ACC112 (cell line): ENCODE data around the gene TYW5.
"Not testable (repeated sequence)": the region's sequence is repeated elsewhere in the genome, so short reads cannot be mapped to it uniquely, and the experiment has no call there.

Experiments
- H2AFZ ChIP-seq: fragments of 200-600 bp; sonication (generic); one replicate; pipeline ENCODE4 v1.6.0; 2017; ENCODE audit warnings: antibody characterized with exemption, low read length; ENCODE audit not compliant: unreplicated experiment
- H3K27ac ChIP-seq: fragments of 200-600 bp; sonication (generic); 2 replicates; pipeline ENCODE4 v1.5.1; 2014; ENCODE audit warnings: low read depth, mild to moderate bottlenecking, antibody characterized with exemption, low read length, moderate library complexity
- H3K27me3 ChIP-seq: fragments of 200-600 bp; sonication (generic); 2 replicates; pipeline ENCODE4 v1.6.1; 2014; ENCODE audit warnings: mild to moderate bottlenecking, antibody characterized with exemption, low read length, moderate library complexity, mixed read lengths; ENCODE audit not compliant: insufficient read depth
- H3K36me3 ChIP-seq: fragments of 200-600 bp; sonication (generic); 2 replicates; pipeline ENCODE4 v1.6.1; 2016; ENCODE audit warnings: mild to moderate bottlenecking, antibody characterized with exemption, low read length, moderate library complexity, mixed read lengths; ENCODE audit not compliant: insufficient read depth
- H3K4me1 ChIP-seq: fragments of 200-600 bp; sonication (generic); one replicate; pipeline ENCODE4 v1.6.1; 2016; ENCODE audit warnings: low read length, mixed read lengths; ENCODE audit not compliant: insufficient read depth, unreplicated experiment, control insufficient read depth
- H3K4me3 ChIP-seq: fragments of 200-600 bp; sonication (generic); 2 replicates; pipeline ENCODE4 v1.5.1; 2014; ENCODE audit warnings: mild to moderate bottlenecking, low read depth, low read length
- H3K79me2 ChIP-seq: fragments of 200-600 bp; sonication (generic); one replicate; pipeline ENCODE4 v1.6.0; 2016; ENCODE audit warnings: low read length; ENCODE audit not compliant: control insufficient read depth, unreplicated experiment, insufficient read depth

TYW5 gene

GRCh38 chr2:199923924-199924323 lies 31.4 kb downstream of the TYW5 start:
- Histone ChIP-seq H3K79me2 (peaks cover 61% of the 10 kb centered on the region), H3K27ac (no peak overlapping the region), H2AFZ (no peak overlapping the region), H3K4me3 (no peak overlapping the region), H3K4me1 (peaks cover 15% of the 10 kb centered on the region), H3K27me3 (no peaks in the 10 kb centered on the region), H3K36me3 (peaks cover 18% of the 10 kb centered on the region)

GRCh38 chr2:199922856-199923255 lies 32.4 kb downstream of the TYW5 start:
- H3K36me3 ChIP-seq: peaks cover 21% of the 10 kb centered on the region
- no peak overlapping the region for H3K27ac ChIP-seq
- H3K27me3 ChIP-seq: no peaks in the 10 kb centered on the region
- no peak overlapping the region for H3K4me3 ChIP-seq
- peaks cover 15% of the 10 kb centered on the region for H3K4me1 ChIP-seq
- no peak overlapping the region for H2AFZ ChIP-seq
- H3K79me2 ChIP-seq: peaks cover 68% of the 10 kb centered on the region

- Histone ChIP-seq H3K79me2 (peaks cover 78% of the 10 kb centered on the region), H3K36me3 (peaks cover 23% of the 10 kb centered on the region), H3K4me3 (no peak overlapping the region), H3K27me3 (no peaks in the 10 kb centered on the region), H2AFZ (no peak overlapping the region), H3K4me1 (peaks cover 7% of the 10 kb centered on the region), H3K27ac (no peak overlapping the region)
Observed at GRCh38 chr2:199916980-199917379, 38.3 kb downstream of the TYW5 start.

- Histone ChIP-seq H2AFZ (no peak overlapping the region), H3K27ac (no peak overlapping the region), H3K36me3 (peaks cover 19% of the 10 kb centered on the region), H3K79me2 (peaks cover 70% of the 10 kb centered on the region), H3K4me3 (no peak overlapping the region), H3K4me1 (peaks cover 14% of the 10 kb centered on the region), H3K27me3 (no peaks in the 10 kb centered on the region)
Observed at GRCh38 chr2:199914372-199914958, 40.8 kb downstream of the TYW5 start.

- not testable (repeated sequence) for H3K27me3 ChIP-seq, H2AFZ ChIP-seq, H3K27ac ChIP-seq
- peaks cover 11% of the 10 kb centered on the region for H3K36me3 ChIP-seq
- peak overlapping the region; percentile 95 for H3K4me3 ChIP-seq
- peaks cover 14% of the 10 kb centered on the region for H3K4me1 ChIP-seq
- H3K79me2 ChIP-seq: peaks cover 55% of the 10 kb centered on the region
Observed at GRCh38 chr2:199912553-199913114, 42.7 kb downstream of the TYW5 start.

- Histone ChIP-seq H3K4me1 (peaks cover 14% of the 10 kb centered on the region), H2AFZ (peak overlapping the region; percentile 86), H3K4me3 (peak overlapping the region; percentile 95), H3K27ac (peak overlapping the region; percentile 83), H3K79me2 (peaks cover 47% of the 10 kb centered on the region), H3K36me3 (peaks cover 4% of the 10 kb centered on the region), H3K27me3 (no peaks in the 10 kb centered on the region)
Observed at GRCh38 chr2:199911877-199912161, 43.5 kb downstream of the TYW5 start.

- Histone ChIP-seq H3K4me1 (peaks cover 14% of the 10 kb centered on the region), H3K4me3 (peak within 1 kb of the TSS; percentile 95), H2AFZ (peak within 1 kb of the TSS; percentile 96), H3K36me3 (no peaks in the 10 kb centered on the region; the same call in 1 of the 2 replicates), H3K27ac (peak within 1 kb of the TSS; percentile 83), H3K27me3 (no peaks in the 10 kb centered on the region), H3K79me2 (peaks cover 44% of the 10 kb centered on the region)
Observed at GRCh38 chr2:199911052-199911876, 44.0 kb downstream of the TYW5 start, which contains the start of gene C2orf69. TSS of gene C2orf69 (plus strand) at chr2:199911293. CDS start at chr2:199911439, 146 bp downstream.

- peak overlapping the region; percentile 83 for H3K27ac ChIP-seq
Observed at GRCh38 chr2:199910338-199911051, 44.8 kb downstream of the TYW5 start.

GRCh38 chr2:199907008-199907714 lies 48.1 kb downstream of the TYW5 start:
- no peaks in the 10 kb centered on the region for H3K27me3 ChIP-seq
- no peak overlapping the region for H3K4me3 ChIP-seq
- no peak overlapping the region for H2AFZ ChIP-seq
- H3K4me1 ChIP-seq: peaks cover 7% of the 10 kb centered on the region
- H3K36me3 ChIP-seq: no peaks in the 10 kb centered on the region
- H3K79me2 ChIP-seq: peaks cover 9% of the 10 kb centered on the region
- H3K27ac ChIP-seq: no peak overlapping the region

More at GRCh38 chr2:199910338-199911051, 44.8 kb downstream of the TYW5 start:
- peaks cover 14% of the 10 kb centered on the region for H3K4me1 ChIP-seq
- H3K4me3 ChIP-seq: peak overlapping the region; percentile 95
- H2AFZ ChIP-seq: peak overlapping the region; percentile 96
- peaks cover 36% of the 10 kb centered on the region for H3K79me2 ChIP-seq
- no peaks in the 10 kb centered on the region for H3K27me3 ChIP-seq
- H3K36me3 ChIP-seq: no peaks in the 10 kb centered on the region

GRCh38 chr2:199903111-199903510 lies 52.2 kb downstream of the TYW5 start:
- H2AFZ ChIP-seq: no peak overlapping the region
- no peaks in the 10 kb centered on the region for H3K27me3 ChIP-seq
- H3K4me1 ChIP-seq: no peaks in the 10 kb centered on the region
- H3K4me3 ChIP-seq: no peak overlapping the region
- no peaks in the 10 kb centered on the region for H3K79me2 ChIP-seq
- H3K36me3 ChIP-seq: no peaks in the 10 kb centered on the region
- no peak overlapping the region for H3K27ac ChIP-seq
